Stimulated activated CD8-positive, alpha-beta memory T cell treated with anti-CD3 and anti-CD28 coated beads, Interleukin-7, amount 100 ng/mL, for 1 hour (primary cell): ENCODE measurements around the gene SSR3.
"Not testable (repeated sequence)": the region's sequence is repeated elsewhere in the genome, so short reads cannot be mapped to it uniquely, and the experiment has no call there.

Experiments
- DNase-seq, 2 donors: peaks; one replicate each; pipeline ENCODE4 v3.0.0-alpha.2; 2020; ENCODE audit warnings: low read depth in 2 of 2

The SSR3 gene

DNA sequence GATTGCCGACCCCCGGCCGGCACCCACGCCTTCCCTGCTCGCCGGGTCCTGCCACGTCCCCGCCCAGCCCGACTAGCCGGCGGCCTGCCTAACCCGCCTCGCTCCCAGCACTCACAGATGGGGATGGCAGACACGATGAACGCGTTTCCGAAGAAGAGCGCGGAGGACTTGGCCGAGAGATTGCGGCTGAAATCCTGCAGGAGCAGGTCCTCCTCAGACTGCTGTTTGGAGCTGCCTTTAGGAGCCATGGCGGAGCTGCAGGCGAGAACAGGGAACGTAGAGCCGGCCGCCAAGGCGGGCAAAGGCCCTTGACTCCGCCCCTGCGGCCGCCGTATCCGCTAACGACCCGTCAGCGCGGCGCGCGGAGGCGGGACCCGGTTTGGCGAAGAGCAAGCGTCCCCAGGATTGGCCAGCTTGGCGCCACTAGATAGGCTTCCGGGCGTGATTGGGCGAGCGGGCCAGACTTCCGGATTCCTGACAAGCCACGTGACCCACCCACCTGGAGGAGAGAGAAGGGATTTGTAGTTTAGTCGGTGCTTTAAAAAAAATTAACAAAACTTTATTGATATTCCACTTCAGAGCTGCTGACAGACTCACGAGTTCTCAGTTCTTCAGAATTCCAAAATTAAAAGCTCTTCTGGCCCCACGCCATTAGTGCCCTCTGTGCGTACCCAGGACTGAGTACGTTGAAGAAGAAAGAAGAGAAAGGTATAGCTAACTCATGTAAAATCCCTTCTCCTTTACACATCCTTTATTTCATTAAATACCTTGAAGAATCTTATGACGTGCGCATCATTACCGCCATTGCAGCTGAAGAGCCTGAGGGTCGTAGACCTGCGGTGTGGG, at the start of gene SSR3:
Gene SSR3 (minus strand): TSS at position 276 of the 846 bp plus-strand sequence. CDS start 28 bp downstream, at position 248.
- peak; percentile 96 for DNase-seq

DNA sequence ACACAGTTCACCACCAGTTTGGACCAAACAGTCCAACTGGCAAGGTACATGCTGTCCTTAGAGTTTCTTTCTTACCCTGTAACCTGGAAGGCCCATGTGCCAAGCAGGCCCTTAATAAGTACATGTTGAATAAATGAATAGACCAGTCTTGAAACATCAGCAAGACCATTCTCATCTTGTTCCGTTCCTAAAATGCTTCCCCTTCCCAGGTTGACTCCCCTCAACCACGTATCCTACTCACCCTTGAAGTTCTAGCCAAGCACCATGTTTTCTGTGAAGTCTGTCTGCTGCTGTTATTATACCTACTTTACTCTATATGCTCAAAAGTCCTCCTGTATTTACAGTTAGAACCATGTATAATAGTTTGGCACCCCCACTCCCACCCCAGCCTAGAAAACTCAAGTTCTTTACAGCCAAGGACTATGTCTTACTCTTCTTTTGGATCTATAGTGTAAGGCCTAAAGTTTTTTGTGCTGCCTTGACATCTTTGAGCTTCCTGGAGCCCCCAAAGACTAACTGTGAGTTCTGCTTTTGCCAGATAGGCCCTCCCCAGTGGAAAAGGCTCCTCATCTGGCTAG, 49.2 kb upstream of the SSR3 start:
- no peak for DNase-seq

DNA sequence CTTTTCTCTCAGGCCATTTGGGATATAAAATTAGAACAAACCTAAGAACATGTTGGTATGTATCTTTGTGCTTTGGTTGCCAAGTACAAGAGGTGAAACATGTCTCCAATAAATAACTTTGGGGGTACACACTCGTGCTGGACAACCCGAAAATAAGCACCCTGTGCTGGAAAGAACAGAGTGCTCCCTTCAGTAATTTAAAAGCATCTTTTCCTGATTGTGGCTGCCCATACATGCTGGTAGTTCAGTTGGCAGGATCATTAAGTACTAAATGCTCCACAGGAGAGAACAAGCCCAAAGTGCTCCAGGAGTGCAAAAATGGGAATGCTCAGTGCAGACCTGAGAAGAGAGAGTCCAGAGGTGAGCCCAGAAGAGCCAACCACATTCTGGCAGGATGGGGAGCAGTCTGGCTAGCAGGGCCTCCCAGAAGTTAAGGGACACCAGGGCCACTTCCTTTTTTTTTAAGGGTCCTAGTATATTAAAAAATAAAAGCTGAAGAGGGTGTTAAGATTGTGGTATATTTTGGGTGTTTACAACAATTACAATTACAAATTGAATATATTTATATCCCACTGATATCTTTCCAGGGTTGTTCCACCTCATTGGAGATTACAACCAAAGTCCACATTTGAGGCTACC, 48.6 kb upstream of the SSR3 start:
- DNase-seq = no peak

DNA sequence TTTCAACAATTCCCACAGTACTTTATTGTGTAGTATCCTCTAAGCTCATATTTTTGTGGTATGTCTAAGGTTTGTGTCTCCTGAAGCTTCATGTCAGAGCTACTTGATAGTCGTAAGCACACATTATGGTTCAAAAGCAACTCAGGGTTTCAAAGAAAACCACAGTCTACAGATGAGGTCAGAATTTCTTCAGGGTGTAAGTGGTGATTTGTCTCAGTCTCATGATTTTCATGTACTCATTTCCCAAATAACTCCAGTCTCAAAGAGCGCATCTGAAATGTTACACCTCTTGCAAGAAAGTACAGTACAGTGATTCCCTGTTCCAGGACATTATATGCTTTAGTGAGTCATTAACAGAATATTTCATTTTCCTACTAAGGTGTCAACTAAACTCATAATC, 47.5 kb upstream of the SSR3 start:
- DNase-seq = no peak

DNA sequence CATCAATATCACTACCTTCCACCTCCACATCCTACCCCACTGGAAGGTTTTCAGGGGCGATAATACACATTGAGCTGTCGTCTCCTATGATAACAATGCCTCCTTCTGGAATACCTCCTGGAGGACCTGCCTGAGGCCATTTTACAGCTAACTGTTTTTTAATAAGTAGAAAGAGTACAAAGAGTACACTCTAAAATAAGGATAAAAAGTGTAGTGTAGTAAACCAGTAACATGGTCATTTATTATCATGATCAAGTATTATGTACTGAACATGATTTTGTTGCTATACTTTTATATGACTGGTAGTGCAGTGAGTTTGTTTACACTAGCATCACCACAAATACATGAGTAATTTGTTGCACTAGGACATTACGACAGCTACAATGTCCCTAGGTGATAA, 46.6 kb upstream of the SSR3 start:
- DNase-seq = no peak

DNA sequence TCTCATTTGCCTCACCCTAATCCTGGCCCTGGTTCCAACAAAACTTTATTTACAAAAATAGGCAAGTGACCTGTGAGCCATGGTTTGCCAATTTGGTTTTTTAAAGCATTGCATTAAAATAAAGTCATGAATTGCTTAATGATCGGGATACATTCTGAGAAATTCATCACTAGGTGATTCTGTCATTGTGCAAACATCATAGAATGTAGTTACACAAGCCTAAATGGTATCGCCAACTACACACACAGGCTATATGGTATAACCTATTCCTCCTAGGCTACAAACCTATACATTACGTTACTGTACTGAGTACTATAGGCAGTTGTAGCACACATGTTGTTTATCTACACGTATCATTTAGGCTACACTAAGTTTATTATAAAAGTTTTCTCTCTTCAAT, 45.9 kb upstream of the SSR3 start:
- no peak for DNase-seq

DNA sequence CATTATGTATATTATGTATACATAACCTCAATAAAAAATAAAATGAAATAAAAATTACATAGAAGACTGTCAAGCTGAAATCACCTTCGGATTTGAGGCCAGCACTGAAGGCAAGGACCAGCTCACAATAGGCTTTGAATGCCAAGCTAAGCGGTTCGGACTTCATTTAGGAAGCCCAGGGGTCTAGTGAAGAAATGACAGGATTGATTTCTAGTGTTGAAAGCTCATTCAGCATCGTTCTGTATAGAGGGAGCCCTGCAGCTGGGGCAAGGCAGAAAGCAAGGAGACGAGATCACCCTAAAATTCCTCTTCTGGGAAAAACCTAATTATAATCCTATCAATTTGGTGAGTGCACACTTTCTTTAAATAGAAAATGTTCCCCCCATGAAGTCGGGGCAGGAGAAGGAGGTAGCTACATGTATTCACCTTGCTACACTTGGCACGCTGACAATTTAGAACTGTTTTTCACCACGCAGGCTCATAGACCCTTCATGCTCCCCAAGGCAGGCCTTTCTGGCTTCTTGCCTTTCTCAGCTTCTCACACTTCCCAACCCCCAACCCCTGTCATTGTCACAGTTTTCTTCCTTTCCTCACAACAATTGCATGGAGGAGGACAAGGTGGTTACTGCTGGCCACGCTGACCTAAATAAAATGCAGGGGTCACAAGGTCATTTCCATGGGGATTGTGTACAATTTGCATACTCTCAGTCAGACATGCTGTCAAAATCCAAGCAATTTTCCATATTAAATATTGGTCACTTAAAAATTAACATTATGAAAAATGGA, 44.4 kb upstream of the SSR3 start:
- no peak for DNase-seq

DNA sequence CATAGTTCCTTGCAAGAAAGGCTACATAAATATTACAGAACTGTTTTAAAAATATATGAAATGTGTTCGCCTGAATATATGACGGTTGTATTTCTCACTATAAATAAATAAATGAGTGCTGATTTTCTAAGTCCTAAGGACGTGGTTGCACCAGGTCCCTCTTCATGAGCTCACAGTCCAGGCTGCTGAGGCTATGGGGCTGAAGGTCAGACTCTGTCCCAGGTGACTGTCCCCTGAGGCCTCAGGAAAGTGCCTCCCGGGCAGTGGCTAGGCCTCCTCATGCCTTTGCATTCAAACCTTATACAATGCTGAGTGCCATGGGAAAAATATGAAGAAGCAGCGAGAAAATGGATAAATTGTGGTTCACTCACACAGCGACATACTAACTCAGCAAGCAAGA, 43.5 kb upstream of the SSR3 start:
- DNase-seq = no peak

DNA sequence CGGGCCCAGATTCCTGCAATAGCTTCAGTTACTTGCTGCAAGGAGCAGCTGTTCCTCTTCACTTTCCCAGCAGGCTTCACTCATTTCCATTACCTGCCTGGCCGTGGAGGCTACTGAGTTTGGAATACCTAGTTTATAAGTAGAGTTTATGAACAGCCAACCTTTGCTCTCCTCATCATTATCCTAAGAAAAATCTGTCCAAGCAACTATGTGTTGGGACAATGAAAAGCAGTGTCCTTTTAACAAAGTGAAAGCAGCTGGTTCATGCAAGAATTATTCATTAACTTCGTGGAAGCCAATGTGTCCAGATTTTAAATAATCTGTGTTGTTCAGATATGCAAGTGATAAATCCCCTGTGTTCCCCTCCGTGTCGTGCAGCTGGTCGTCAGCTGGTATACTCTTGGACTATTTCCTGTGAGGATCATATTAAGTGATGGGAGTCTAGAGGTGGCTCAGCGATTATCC, 39.3 kb upstream of the SSR3 start:
- no peak for DNase-seq

DNA sequence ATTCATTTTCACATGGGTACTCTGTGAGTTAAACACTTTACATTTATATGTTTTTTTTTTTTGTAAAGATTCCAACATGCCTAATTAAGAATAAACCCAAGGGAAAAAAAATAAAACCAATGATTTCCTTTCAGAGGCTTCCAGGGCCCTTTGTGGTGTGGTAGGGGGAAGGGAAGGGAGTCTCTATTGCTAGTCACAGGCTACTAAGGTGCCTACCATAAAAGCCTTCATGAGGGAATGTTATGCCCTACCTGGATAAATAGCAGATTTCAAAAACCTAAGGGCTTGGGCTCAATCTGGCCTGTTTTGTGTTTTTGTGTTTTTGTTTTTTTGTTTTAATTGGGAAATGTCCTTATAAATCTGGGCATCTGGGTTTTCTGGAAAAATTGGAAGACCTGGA, 38.9 kb upstream of the SSR3 start:
- no peak for DNase-seq

DNA sequence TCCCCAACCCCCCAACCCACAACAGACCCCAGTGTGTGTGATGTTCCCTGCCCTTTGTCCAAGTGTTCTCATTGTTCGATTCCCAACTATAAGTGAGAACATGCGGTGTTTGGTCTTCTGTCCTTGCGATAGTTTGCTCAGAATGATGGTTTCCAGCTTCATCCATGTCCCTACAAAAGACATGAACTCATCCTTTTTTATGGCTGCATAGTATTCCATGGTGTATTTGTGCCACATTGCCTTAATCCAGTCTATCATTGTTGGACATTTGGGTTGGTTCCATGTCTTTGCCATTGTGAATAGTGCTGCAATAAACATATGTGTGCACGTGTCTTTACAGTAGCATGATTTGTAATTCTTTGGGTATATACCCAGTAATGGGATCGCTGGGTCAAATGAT, 34.9 kb upstream of the SSR3 start:
- DNase-seq = not testable (repeated sequence)

DNA sequence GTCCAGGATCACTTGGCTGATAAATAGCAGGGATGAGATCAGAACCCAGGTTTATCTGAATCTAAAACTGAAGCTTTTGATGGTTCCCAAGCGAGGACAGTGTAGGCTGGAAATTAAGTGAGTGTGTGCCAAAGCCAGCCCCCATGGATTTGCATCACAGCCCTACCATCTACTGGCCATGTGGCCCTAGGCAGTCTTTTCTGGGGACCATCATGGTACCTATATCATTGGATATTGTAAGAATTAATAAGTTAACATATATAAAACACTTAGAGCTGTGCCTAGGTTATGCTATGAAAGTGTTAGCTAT, 32.8 kb upstream of the SSR3 start:
- DNase-seq = no peak

DNA sequence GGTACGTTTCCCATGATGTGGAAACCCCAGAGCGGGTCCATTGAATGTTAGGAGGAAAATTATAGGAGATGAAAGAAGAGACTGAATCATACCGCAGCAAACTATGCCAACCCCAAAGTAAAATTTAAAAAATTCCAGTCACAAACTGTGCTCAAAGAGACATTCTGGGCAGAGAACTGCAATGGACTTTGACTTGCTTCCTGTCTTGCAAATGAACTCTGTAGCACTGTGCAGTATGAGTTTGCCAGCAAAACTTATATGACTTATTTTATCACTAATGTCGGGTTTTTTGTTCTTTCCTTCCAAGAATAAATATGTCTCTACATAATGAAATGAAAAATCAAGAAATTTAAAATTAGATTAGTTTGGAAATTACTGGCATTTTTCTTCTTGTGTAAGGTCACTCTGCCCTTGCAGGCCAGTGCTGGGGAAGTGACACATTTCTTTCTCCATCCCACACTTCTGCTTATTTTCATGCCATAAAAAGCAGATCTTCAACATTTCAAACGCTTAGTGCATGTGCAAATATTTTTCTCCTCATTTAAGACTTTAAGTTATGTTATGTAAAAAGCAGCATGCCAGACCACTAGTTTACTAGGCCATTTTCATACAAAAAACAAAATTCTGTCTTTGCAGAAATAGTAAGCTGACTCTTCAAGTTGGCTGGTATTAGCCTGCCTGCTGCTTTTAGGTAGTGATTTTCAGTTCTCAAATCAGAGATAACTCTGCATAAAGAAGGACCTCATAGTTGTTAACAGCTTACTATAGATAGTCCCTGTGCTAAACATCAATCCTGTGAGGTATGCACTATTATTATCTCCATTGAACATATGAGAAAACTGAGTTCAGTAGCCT, 32.2 kb upstream of the SSR3 start:
- no peak for DNase-seq

DNA sequence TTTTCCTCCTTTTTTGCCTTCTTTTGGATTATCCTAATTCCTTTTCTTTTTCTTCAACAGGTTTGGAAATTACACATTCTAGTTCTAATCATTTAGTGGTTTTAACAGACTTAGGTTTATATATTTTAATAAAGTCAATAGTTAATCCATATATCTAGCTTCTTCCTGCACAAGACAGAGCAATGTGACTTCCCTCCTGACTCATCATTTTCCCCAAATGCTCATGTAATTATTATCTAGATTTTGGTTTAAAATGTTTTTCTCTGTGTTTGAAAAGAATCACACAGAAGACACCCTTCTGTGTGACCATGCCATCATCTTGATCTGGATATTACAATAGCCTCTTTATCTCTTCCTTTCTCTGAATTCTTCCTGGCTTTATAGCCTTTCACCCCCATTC, 28.6 kb upstream of the SSR3 start:
- no peak for DNase-seq

DNA sequence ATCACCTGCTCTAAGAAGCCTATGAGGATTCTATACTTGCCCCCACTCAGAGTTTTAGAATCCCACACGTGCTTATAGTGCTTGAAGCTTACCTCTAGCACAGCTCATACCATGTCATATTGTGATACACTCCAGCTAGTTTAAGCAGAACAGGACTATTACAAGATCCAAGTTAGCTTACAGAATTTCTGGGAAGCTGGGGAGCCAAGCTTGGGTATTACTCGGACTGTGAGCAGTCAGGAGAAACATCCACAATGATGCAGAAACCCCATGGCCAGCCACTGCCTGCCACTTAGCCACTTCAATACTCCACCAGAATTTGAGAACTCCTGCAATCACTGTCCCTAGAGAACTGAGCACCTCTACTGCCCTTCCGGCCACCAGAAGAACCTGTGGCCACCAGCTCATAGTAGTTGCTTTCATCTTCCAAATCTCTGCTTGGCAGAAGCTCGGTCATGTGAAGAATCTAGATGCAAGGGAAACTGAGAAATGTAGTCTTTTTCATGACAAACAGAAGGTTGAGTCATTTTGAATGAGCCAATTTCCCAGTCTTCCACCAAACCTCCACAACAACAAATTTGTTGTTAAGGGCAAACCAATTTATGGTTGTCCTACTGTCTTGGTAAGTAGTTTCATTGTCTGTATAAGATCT, 27.7 kb upstream of the SSR3 start:
- DNase-seq = no peak

DNA sequence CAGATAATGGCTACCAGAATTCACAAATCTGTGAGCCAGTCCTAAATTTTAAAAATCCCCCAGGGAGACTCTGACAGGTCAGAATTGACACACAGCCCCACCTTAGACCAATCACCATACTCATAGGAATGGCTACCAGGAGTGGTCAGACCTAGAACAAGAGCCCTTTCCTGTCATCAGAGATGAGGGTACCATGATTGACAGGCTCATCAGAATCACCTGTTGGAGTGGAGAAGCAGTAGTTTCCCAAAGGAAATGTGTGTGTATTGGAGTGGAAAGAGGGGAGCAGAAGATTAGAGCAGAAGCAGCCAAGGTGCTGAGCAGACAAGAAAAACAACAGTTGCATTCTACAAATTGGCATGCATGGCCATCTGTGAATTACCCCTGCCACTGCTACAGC, 27.0 kb upstream of the SSR3 start:
- DNase-seq = no peak

DNA sequence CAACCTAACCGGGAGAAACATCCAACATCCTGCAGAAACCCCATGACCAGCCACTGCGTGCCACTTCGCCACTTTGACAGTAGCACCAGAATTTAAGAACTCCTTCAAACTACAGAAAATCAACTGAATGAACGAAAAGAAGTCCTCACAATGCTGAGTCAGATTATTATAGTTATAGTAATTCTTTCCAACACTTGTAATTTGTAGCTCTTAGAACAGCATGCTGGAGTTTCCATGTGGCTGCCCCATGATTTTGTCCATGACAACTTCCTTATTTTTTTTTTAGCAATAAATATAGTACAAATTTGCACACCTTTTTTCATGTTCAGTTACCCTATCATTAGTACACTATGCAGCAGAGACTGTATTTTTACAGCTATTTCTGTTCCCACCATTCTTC, 26.1 kb upstream of the SSR3 start:
- DNase-seq = no peak

DNA sequence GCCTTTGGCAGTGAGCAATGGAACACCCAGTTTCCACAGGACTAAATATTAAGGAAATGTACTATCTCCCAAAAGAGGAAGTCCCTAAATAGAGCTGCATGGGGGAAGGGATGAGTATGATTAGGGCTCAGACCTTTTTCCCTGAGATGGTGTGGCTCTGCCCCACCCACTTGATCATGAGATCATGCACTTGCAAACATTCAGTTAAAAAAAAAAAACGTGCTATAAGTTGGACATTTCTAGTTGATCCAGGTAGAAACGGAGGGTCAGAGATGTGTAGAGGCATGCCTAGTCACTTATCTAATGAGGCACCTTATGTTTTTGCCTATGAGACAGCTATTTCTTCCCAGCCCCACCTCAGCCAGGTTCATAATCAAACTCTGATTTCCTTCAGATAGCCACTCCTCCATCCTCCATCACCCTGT, 24.5 kb upstream of the SSR3 start:
- DNase-seq = no peak

DNA sequence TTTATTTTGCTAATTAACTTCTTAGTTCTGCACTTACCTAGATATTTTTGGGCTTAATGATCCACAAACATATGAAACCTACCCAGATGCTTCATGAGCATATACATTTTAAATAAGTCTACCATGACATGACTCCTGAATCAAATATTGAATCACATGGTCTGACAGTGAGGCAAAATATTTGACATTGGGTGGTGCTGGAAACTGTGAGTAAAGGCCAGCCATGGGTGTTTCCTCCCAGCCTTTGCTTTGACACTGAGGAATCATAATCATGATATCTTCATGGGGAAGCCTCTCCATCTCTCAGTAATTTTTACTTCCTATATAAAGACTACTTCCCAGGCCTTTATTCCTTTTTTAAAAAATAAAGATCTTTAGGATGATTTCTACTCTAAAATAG, 22.8 kb upstream of the SSR3 start:
- DNase-seq = no peak

DNA sequence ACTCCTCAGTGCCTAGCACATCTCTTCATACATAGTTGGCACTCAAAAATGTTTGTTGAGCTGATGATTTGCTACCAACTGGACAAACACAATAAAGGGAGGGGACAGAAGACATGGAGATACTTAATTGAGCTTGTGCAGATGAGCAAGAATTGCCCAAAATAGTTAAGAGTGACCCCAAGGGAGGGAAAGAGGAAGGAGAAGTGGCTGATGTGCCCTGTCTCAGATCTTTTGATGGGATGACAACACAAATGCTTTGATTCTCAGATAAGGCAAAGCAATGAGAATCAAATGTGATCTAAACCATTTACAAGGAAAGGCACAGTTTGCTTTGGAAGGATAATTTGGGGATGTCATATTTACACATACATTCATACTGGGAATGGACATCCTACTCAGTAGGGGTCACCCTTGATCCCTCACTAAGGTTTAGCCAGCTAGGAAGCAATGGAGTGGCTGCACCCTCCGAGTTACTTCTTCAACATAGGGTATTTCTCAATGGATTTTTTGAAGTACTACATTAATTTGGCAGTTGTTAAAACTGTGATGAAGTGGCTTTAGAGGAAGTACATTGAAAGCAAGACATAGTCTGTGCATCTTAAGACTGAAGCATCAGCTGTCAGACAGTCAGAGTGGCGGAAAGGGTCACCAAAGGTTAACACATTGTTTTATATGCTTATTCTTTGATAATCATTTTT, 21.9 kb upstream of the SSR3 start:
- DNase-seq = no peak
